Ectodermal cell (in vitro differentiated cells): ENCODE results near the gene DCDC2C.
"Not testable (repeated sequence)": the region's sequence is repeated elsewhere in the genome, so short reads cannot be mapped to it uniquely, and the experiment has no call there.

Experiments used
- H3K27ac ChIP-seq: 2 replicates; pipeline ENCODE4 v1.7.0; 2013; ENCODE audit warnings: mild to moderate bottlenecking, low read depth, low read length; ENCODE audit not compliant: insufficient read depth, poor library complexity, severe bottlenecking
- H3K27me3 ChIP-seq: 2 replicates; pipeline ENCODE4 v1.7.0; 2013; ENCODE audit warnings: mild to moderate bottlenecking, low read length; ENCODE audit not compliant: insufficient read depth, control insufficient read depth, poor library complexity, severe bottlenecking
- H3K36me3 ChIP-seq: one replicate; pipeline ENCODE4 v1.7.0; 2013; ENCODE audit warnings: low read length; ENCODE audit not compliant: control insufficient read depth, insufficient read depth
- H3K4me1 ChIP-seq: one replicate; pipeline ENCODE4 v1.7.0; 2013; ENCODE audit warnings: low read length; ENCODE audit not compliant: control insufficient read depth, insufficient read depth
- H3K4me3 ChIP-seq: 2 replicates; pipeline ENCODE4 v1.7.0; 2013; ENCODE audit warnings: low read depth, low read length, control low read depth; ENCODE audit not compliant: insufficient read depth
- H3K9me3 ChIP-seq: 2 replicates; pipeline ENCODE4 v1.7.0; 2013; ENCODE audit warnings: mild to moderate bottlenecking, low read length, moderate library complexity; ENCODE audit not compliant: control insufficient read depth
- WGBS, 2 experiments: methylation state at CpG; one replicate each; pipeline ENCODE4 v1.1.7; 2013; ENCODE audit warnings: missing lambda C conversion rate in 2 of 2; 5-methylcytosine and 5-hydroxymethylcytosine counted together

The DCDC2C gene

GRCh38 chr2:3806730-3807129 is 103.4 kb downstream of the DCDC2C start:
- H3K27ac ChIP-seq = no peak overlapping the region
- peaks cover 2% of the 10 kb centered on the region for H3K9me3 ChIP-seq
- no peaks in the 10 kb centered on the region for H3K36me3 ChIP-seq
- no peaks in the 10 kb centered on the region for H3K4me1 ChIP-seq
- 80 to 82% methylated on average over 7 of the region's 7 CpGs for WGBS, 2 experiments
- H3K4me3 ChIP-seq = no peak overlapping the region
- H3K27me3 ChIP-seq = no peaks in the 10 kb centered on the region

GRCh38 chr2:3807853-3808252 is 104.5 kb downstream of the DCDC2C start:
- WGBS, 2 experiments = 91 to 95% methylated on average over 3 of the region's 3 CpGs
- no peaks in the 10 kb centered on the region for H3K27me3 ChIP-seq
- H3K36me3 ChIP-seq = no peaks in the 10 kb centered on the region

GRCh38 chr2:3814706-3815245 is 111.4 kb downstream of the DCDC2C start:
- peaks cover 10% of the 10 kb centered on the region for H3K4me1 ChIP-seq
- no peaks in the 10 kb centered on the region for H3K27me3 ChIP-seq
- no peaks in the 10 kb centered on the region for H3K36me3 ChIP-seq
- H3K27ac ChIP-seq = no peak overlapping the region
- WGBS, 2 experiments = 68 to 74% methylated on average over 7 of the region's 7 CpGs
- no peaks in the 10 kb centered on the region for H3K9me3 ChIP-seq
- no peak overlapping the region for H3K4me3 ChIP-seq

More at GRCh38 chr2:3807853-3808252, 104.5 kb downstream of the DCDC2C start:
- Histone ChIP-seq H3K27ac (no peak overlapping the region), H3K4me3 (no peak overlapping the region), H3K9me3 (peaks cover 2% of the 10 kb centered on the region), H3K4me1 (no peaks in the 10 kb centered on the region)

GRCh38 chr2:3817144-3817543 is 113.8 kb downstream of the DCDC2C start:
- not testable (repeated sequence) for H3K4me3 ChIP-seq, H3K27ac ChIP-seq, H3K36me3 ChIP-seq, H3K9me3 ChIP-seq, H3K27me3 ChIP-seq
- peaks cover 10% of the 10 kb centered on the region for H3K4me1 ChIP-seq
- whole genome bisulfite sequencing, 2 experiments = 95 to 96% methylated on average over 2 of the region's 2 CpGs

GRCh38 chr2:3823748-3824147 is 120.4 kb downstream of the DCDC2C start:
- Histone ChIP-seq H3K27me3 (no peaks in the 10 kb centered on the region), H3K4me1 (no peaks in the 10 kb centered on the region), H3K9me3 (no peaks in the 10 kb centered on the region), H3K36me3 (no peaks in the 10 kb centered on the region), H3K27ac (no peak overlapping the region), H3K4me3 (no peak overlapping the region)
- 93 to 96% methylated on average over 1 of the region's 1 CpG for WGBS, 2 experiments

GRCh38 chr2:3827673-3828575 is 124.5 kb downstream of the DCDC2C start:
- H3K27me3 ChIP-seq = no peaks in the 10 kb centered on the region
- WGBS, 2 experiments = 77 to 85% methylated on average over 6 of the region's 6 CpGs
- H3K27ac ChIP-seq = no peak overlapping the region
- H3K4me1 ChIP-seq = no peaks in the 10 kb centered on the region
- H3K36me3 ChIP-seq = no peaks in the 10 kb centered on the region
- no peak overlapping the region for H3K4me3 ChIP-seq
- H3K9me3 ChIP-seq = no peaks in the 10 kb centered on the region

GRCh38 chr2:3830796-3831195 is 127.4 kb downstream of the DCDC2C start:
- WGBS, 2 experiments = 96 to 97% methylated on average over 6 of the region's 6 CpGs
- Histone ChIP-seq H3K27me3 (no peaks in the 10 kb centered on the region), H3K27ac (no peak overlapping the region), H3K4me1 (no peaks in the 10 kb centered on the region), H3K36me3 (no peaks in the 10 kb centered on the region), H3K9me3 (no peaks in the 10 kb centered on the region), H3K4me3 (no peak overlapping the region)

- Histone ChIP-seq H3K27ac (no peak overlapping the region), H3K36me3 (no peaks in the 10 kb centered on the region), H3K4me3 (no peak overlapping the region), H3K9me3 (no peaks in the 10 kb centered on the region), H3K27me3 (no peaks in the 10 kb centered on the region), H3K4me1 (peaks cover 8% of the 10 kb centered on the region)
- whole genome bisulfite sequencing, 2 experiments = 95 to 97% methylated on average over 7 of the region's 7 CpGs
Measured at GRCh38 chr2:3837086-3837485, 133.7 kb downstream of the DCDC2C start.

- H3K4me3 ChIP-seq = no peak overlapping the region
- peaks cover 8% of the 10 kb centered on the region for H3K4me1 ChIP-seq
- 95 to 96% methylated on average over 3 of the region's 3 CpGs for WGBS, 2 experiments
- H3K9me3 ChIP-seq = no peaks in the 10 kb centered on the region
- H3K27me3 ChIP-seq = no peaks in the 10 kb centered on the region
- H3K27ac ChIP-seq = no peak overlapping the region
- H3K36me3 ChIP-seq = no peaks in the 10 kb centered on the region
Measured at GRCh38 chr2:3838348-3838747, 135.0 kb downstream of the DCDC2C start.

GRCh38 chr2:3839476-3839875 is 136.1 kb downstream of the DCDC2C start:
- Histone ChIP-seq H3K4me3 (no peak overlapping the region), H3K4me1 (peaks cover 8% of the 10 kb centered on the region), H3K27ac (no peak overlapping the region), H3K9me3 (no peaks in the 10 kb centered on the region), H3K36me3 (no peaks in the 10 kb centered on the region), H3K27me3 (no peaks in the 10 kb centered on the region)
- 77 to 78% methylated on average over 8 of the region's 8 CpGs for WGBS, 2 experiments
